WTC11 (cell line): ENCODE data around the gene PXDC1. TPM values are rescaled to one million over a fixed set of nuclear protein-coding genes. Genes with fewer than 3 reads are reported as not detected.

Experiments
- ATAC-seq: fragments of 200-7000 bp; cut with Tn5 transposase; 2 replicates; pipeline ENCODE4 v1.10.0; 2021; ENCODE audit warnings: mild to moderate bottlenecking, moderate library complexity
- CTCF ChIA-PET: fragments of 300-600 bp; sonication (Branson Sonifier 250); formaldehyde crosslinking; loops from one replicate; lab custom pipeline; 2021; ENCODE audit warnings: antibody characterized with exemption; lab: Charles Lee
- POLR2A ChIA-PET: fragments of 350-600 bp; sonication (Branson Sonifier 250); formaldehyde crosslinking; loops from one replicate; lab custom pipeline; 2021; ENCODE audit warnings: antibody characterized with exemption; lab: Charles Lee
- DNase-seq: peaks from one replicate; pipeline ENCODE4 v3.0.0; 2021; ENCODE audit warnings: low spot score
- H3K27ac Mint-ChIP-seq: 2 replicates; pipeline ENCODE4 v1.8.0; 2021; ENCODE audit warnings: mixed read lengths
- H3K27me3 Mint-ChIP-seq: 2 replicates; pipeline ENCODE4 v1.8.0; 2021; ENCODE audit warnings: low read depth, mild to moderate bottlenecking, moderate library complexity, mixed read lengths
- H3K36me3 Mint-ChIP-seq: 2 replicates; pipeline ENCODE4 v1.8.0; 2021; ENCODE audit warnings: mixed read lengths
- H3K4me1 Mint-ChIP-seq: 2 replicates; pipeline ENCODE4 v1.8.0; 2022; ENCODE audit warnings: mixed read lengths
- H3K4me3 Mint-ChIP-seq: 2 replicates; pipeline ENCODE4 v1.8.0; 2021; ENCODE audit warnings: mild to moderate bottlenecking, moderate library complexity, mixed read lengths
- H3K9me3 Mint-ChIP-seq: 2 replicates; pipeline ENCODE4 v1.8.0; 2021; ENCODE audit warnings: mixed read lengths
- ARID4B ChIP-seq: sonication (generic); formaldehyde crosslinking; IDR thresholded peaks from 2 replicates; pipeline ENCODE4 v1.8.0; 2023; ENCODE audit warnings: missing genetic modification reagents, mild to moderate bottlenecking, borderline replicate concordance
- CBFB ChIP-seq: sonication (generic); formaldehyde crosslinking; IDR thresholded peaks from 2 replicates; pipeline ENCODE4 v1.8.1; 2022; ENCODE audit warnings: mild to moderate bottlenecking, low read depth, missing genetic modification reagents
- ELF4 ChIP-seq: sonication (generic); formaldehyde crosslinking; IDR thresholded peaks from 2 replicates; pipeline ENCODE4 v1.8.1; 2022; ENCODE audit warnings: low read depth, mild to moderate bottlenecking, moderate library complexity, missing genetic modification reagents
- EMX1 ChIP-seq: fragments of 250-450 bp; sonication (Bioruptor Pico); IDR thresholded peaks from 2 replicates; pipeline ENCODE4 v1.8.0; 2021; ENCODE audit warnings: mild to moderate bottlenecking
- ESRRA ChIP-seq: sonication (generic); formaldehyde crosslinking; IDR thresholded peaks from 2 replicates; pipeline ENCODE4 v1.8.1; 2022; ENCODE audit warnings: mild to moderate bottlenecking, missing genetic modification reagents, borderline replicate concordance
- FOXK1 ChIP-seq: sonication (generic); formaldehyde crosslinking; IDR thresholded peaks from 2 replicates; pipeline ENCODE4 v1.8.0; 2022; ENCODE audit warnings: mild to moderate bottlenecking, moderate library complexity, missing genetic modification reagents
- HMGXB4 ChIP-seq: sonication (generic); formaldehyde crosslinking; IDR thresholded peaks from 2 replicates; pipeline ENCODE4 v1.8.1; 2023; ENCODE audit warnings: mild to moderate bottlenecking, moderate library complexity, missing genetic modification reagents
- KAT7 ChIP-seq: sonication (generic); formaldehyde crosslinking; IDR thresholded peaks from 2 replicates; pipeline ENCODE4 v1.8.1; 2023; ENCODE audit warnings: missing genetic modification reagents, mild to moderate bottlenecking, borderline replicate concordance
- MAX ChIP-seq: sonication (generic); formaldehyde crosslinking; IDR thresholded peaks from 2 replicates; pipeline ENCODE4 v1.8.0; 2022; ENCODE audit warnings: mild to moderate bottlenecking, missing genetic modification reagents
- MYBL2 ChIP-seq: sonication (generic); formaldehyde crosslinking; IDR thresholded peaks from 2 replicates; pipeline ENCODE4 v1.8.1; 2023; ENCODE audit warnings: mild to moderate bottlenecking, moderate library complexity, missing genetic modification reagents
- NR2C2 ChIP-seq: sonication (generic); formaldehyde crosslinking; IDR thresholded peaks from 2 replicates; pipeline ENCODE4 v1.8.0; 2022; ENCODE audit warnings: mild to moderate bottlenecking, missing genetic modification reagents
- OVOL2 ChIP-seq: fragments of 250-450 bp; sonication (Bioruptor Pico); IDR thresholded peaks from 2 replicates; pipeline ENCODE4 v1.9.0; 2021; ENCODE audit warnings: mild to moderate bottlenecking, borderline replicate concordance
- TEAD4 ChIP-seq: sonication (generic); formaldehyde crosslinking; IDR thresholded peaks from 2 replicates; pipeline ENCODE4 v1.8.0; 2022; ENCODE audit warnings: mild to moderate bottlenecking, missing genetic modification reagents
- USF2 ChIP-seq: sonication (generic); formaldehyde crosslinking; IDR thresholded peaks from 2 replicates; pipeline ENCODE4 v1.8.1; 2023; ENCODE audit warnings: mild to moderate bottlenecking, missing genetic modification reagents, moderate library complexity
- ZNF671 ChIP-seq: fragments of 250-450 bp; sonication (Bioruptor Pico); IDR thresholded peaks from 2 replicates; pipeline ENCODE4 v1.8.0; 2021; ENCODE audit warnings: mild to moderate bottlenecking
- ZSCAN18 ChIP-seq: fragments of 250-450 bp; sonication (Bioruptor Pico); IDR thresholded peaks from 2 replicates; pipeline ENCODE4 v2.1.2; 2022; ENCODE audit warnings: mild to moderate bottlenecking, moderate library complexity
- total RNA-seq: library from RNA; stranded (reverse); gene quantifications from 3 replicates; pipeline ENCODE4 v1.2.3, GENCODE V29; 2021
- TF ChIP-seq, protein P1 (sequence below): sonication (generic); formaldehyde crosslinking; IDR thresholded peaks from 2 replicates; pipeline ENCODE4 v1.8.1; 2022; ENCODE audit warnings: low read depth, mild to moderate bottlenecking, moderate library complexity, missing genetic modification reagents, borderline replicate concordance
- TF ChIP-seq, protein P2 (sequence below): sonication (generic); formaldehyde crosslinking; IDR thresholded peaks from 2 replicates; pipeline ENCODE4 v1.8.0; 2022; ENCODE audit warnings: mild to moderate bottlenecking, missing genetic modification reagents

PXDC1 gene
- total RNA-seq, 1 experiment from 2014 or later = 3.3 TPM

- TF ChIP-seq ARID4B (CRISPR knock-in tag) = no peak
- no peak for TF ChIP-seq TEAD4 (CRISPR knock-in tag)
- TF ChIP-seq, protein P1, sequence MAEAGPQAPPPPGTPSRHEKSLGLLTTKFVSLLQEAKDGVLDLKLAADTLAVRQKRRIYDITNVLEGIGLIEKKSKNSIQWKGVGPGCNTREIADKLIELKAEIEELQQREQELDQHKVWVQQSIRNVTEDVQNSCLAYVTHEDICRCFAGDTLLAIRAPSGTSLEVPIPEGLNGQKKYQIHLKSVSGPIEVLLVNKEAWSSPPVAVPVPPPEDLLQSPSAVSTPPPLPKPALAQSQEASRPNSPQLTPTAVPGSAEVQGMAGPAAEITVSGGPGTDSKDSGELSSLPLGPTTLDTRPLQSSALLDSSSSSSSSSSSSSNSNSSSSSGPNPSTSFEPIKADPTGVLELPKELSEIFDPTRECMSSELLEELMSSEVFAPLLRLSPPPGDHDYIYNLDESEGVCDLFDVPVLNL (CRISPR knock-in tag) = no peak
- TF ChIP-seq KAT7 = no peak
- no peak for TF ChIP-seq ELF4 (CRISPR knock-in tag)
- TF ChIP-seq EMX1 (CRISPR knock-in tag) = no peak
- no peak for TF ChIP-seq MAX
- TF ChIP-seq FOXK1 = no peak
- no peak for TF ChIP-seq USF2
- no peak for TF ChIP-seq ZSCAN18 (CRISPR knock-in tag)
- no peak for TF ChIP-seq HMGXB4 (CRISPR knock-in tag)
- TF ChIP-seq MYBL2 = no peak
- no peak for TF ChIP-seq ESRRA (CRISPR knock-in tag)
- no peak for TF ChIP-seq NR2C2
- TF ChIP-seq, protein P2, sequence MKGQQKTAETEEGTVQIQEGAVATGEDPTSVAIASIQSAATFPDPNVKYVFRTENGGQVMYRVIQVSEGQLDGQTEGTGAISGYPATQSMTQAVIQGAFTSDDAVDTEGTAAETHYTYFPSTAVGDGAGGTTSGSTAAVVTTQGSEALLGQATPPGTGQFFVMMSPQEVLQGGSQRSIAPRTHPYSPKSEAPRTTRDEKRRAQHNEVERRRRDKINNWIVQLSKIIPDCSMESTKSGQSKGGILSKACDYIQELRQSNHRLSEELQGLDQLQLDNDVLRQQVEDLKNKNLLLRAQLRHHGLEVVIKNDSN = no peak
- TF ChIP-seq OVOL2 (CRISPR knock-in tag) = no peak
- no peak for TF ChIP-seq CBFB (CRISPR knock-in tag)
- no peak for TF ChIP-seq ZNF671 (CRISPR knock-in tag)
- DNase-seq (no peak), ATAC-seq (no peak)
- no peak overlapping the region for H3K4me3 Mint-ChIP-seq
- H3K4me1 Mint-ChIP-seq = peaks cover 19% of the 10 kb centered on the region
- ChIA-PET POLR2A (no interaction called here), CTCF (interaction anchor here (1.3 kb wide), 1 partner anchor 57 kb away, joined by 3 read pairs; the partner anchor contains the start of gene FAM50B)
- H3K27me3 Mint-ChIP-seq = no peaks in the 10 kb centered on the region
- peaks cover 3% of the 10 kb centered on the region; the same call in 1 of the 2 replicates for H3K9me3 Mint-ChIP-seq
- no peak overlapping the region for H3K27ac Mint-ChIP-seq
- H3K36me3 Mint-ChIP-seq = no peaks in the 10 kb centered on the region
These were observed 40.2 kb upstream of the PXDC1 start for GRCh38 chr6:3791526-3792203.
